ACC112 (cell line): ENCODE measurements around the gene GRM4.

Experiments used
- H2AFZ ChIP-seq: fragments of 200-600 bp; sonication (generic); one replicate; pipeline ENCODE4 v1.6.0; 2017; ENCODE audit warnings: antibody characterized with exemption, low read length; ENCODE audit not compliant: unreplicated experiment
- H3K27ac ChIP-seq: fragments of 200-600 bp; sonication (generic); 2 replicates; pipeline ENCODE4 v1.5.1; 2014; ENCODE audit warnings: low read depth, mild to moderate bottlenecking, antibody characterized with exemption, low read length, moderate library complexity
- H3K27me3 ChIP-seq: fragments of 200-600 bp; sonication (generic); 2 replicates; pipeline ENCODE4 v1.6.1; 2014; ENCODE audit warnings: mild to moderate bottlenecking, antibody characterized with exemption, low read length, moderate library complexity, mixed read lengths; ENCODE audit not compliant: insufficient read depth
- H3K36me3 ChIP-seq: fragments of 200-600 bp; sonication (generic); 2 replicates; pipeline ENCODE4 v1.6.1; 2016; ENCODE audit warnings: mild to moderate bottlenecking, antibody characterized with exemption, low read length, moderate library complexity, mixed read lengths; ENCODE audit not compliant: insufficient read depth
- H3K4me1 ChIP-seq: fragments of 200-600 bp; sonication (generic); one replicate; pipeline ENCODE4 v1.6.1; 2016; ENCODE audit warnings: low read length, mixed read lengths; ENCODE audit not compliant: insufficient read depth, unreplicated experiment, control insufficient read depth
- H3K4me3 ChIP-seq: fragments of 200-600 bp; sonication (generic); 2 replicates; pipeline ENCODE4 v1.5.1; 2014; ENCODE audit warnings: mild to moderate bottlenecking, low read depth, low read length
- H3K79me2 ChIP-seq: fragments of 200-600 bp; sonication (generic); one replicate; pipeline ENCODE4 v1.6.0; 2016; ENCODE audit warnings: low read length; ENCODE audit not compliant: control insufficient read depth, unreplicated experiment, insufficient read depth

The GRM4 gene

DNA sequence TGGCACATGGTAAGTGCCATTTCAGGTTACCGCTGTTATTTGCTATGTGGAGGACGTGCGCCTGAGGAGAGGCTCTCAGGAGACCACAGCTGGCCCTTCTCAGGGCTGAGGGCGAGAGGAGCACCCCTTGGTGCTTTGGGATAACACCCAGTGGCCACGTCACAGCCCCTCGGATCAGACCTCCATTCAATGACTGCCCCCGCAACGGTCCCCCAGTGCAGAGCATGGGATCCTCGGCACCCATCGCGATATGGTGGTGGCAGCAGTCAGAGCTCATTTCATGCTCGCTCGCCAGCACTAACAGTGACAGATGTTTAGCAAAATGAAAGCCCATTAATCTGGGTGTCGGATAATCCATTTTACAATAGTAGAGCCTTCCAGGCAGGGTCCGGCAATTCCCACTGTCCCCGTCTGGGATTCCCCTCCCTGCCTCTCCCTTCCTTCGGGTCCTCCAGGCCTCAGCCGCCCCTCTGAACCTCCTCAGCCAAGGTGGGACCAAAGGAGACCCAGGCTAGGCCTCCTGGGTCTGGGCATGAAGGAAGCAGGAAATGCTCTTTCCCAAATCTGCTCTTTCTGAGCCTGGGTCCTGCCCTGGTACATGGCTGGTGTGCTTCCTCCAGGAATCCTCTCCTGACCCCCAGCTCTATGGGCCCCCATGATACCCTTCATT is 117.1 kb downstream of the GRM4 start:
- no peak overlapping the region for H2AFZ ChIP-seq
- H3K27ac ChIP-seq: no peak overlapping the region
- peaks cover 11% of the 10 kb centered on the region; the same call in 1 of the 2 replicates for H3K27me3 ChIP-seq
- H3K36me3 ChIP-seq: no peaks in the 10 kb centered on the region
- no peak overlapping the region for H3K4me3 ChIP-seq
- H3K4me1 ChIP-seq: no peaks in the 10 kb centered on the region
- no peaks in the 10 kb centered on the region for H3K79me2 ChIP-seq

DNA sequence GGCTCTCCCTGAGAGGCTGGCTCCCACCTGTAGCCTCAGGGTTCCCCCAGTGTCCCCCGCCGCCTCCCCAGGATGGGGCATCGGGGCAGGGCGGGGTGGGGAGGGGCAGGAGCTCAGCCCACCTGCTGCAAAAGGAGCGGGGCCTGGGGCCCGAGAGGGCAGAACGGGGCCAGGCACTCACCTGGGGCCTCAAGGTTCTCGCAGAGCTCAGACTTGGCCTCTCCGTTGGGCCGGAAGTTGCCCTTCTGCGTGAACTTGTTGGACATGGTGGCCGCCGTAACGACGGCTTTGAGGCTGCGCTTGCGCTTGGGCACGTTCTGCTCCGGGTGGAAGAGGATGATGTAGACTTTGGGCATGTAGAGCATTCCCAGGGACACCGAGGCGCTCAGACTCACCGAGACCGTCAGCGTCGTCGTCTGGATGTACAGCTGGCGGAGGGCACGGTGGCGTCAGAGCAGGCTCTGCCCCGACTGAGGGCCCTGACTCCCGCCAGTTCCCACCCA is 117.9 kb downstream of the GRM4 start:
- H3K79me2 ChIP-seq: no peaks in the 10 kb centered on the region
- H3K4me1 ChIP-seq: no peaks in the 10 kb centered on the region
- no peak overlapping the region for H2AFZ ChIP-seq
- H3K4me3 ChIP-seq: no peak overlapping the region
- no peak overlapping the region for H3K27ac ChIP-seq
- no peaks in the 10 kb centered on the region for H3K36me3 ChIP-seq
- peaks cover 11% of the 10 kb centered on the region for H3K27me3 ChIP-seq

DNA sequence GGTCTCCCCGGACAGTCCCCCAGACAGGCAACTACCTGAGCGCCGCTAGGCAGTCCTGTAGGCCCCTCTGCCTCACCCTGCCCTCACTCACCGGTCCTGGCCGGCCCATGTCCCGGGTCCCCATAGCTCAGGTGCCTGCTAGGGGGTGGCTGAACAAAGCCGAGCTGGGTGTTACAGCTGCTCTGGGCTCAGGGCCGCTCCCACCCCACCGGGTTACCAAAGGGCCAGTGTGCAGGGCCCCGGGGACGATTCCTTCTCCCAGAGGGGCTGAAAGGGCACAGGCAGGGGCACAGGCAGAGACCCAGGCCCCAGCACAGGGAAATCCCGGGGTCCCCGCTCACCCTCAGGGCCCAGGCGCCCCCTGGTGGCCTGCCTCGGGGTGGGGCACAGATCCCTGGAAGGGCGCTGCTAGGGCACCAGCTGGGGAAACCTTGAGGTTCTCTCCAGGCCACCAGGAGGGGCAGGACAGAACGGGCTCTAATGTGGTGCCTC is 118.4 kb downstream of the GRM4 start:
- H3K27me3 ChIP-seq: peaks cover 12% of the 10 kb centered on the region
- H3K4me1 ChIP-seq: no peaks in the 10 kb centered on the region
- H3K4me3 ChIP-seq: no peak overlapping the region
- H3K79me2 ChIP-seq: no peaks in the 10 kb centered on the region
- no peaks in the 10 kb centered on the region for H3K36me3 ChIP-seq
- H3K27ac ChIP-seq: no peak overlapping the region
- H2AFZ ChIP-seq: no peak overlapping the region

DNA sequence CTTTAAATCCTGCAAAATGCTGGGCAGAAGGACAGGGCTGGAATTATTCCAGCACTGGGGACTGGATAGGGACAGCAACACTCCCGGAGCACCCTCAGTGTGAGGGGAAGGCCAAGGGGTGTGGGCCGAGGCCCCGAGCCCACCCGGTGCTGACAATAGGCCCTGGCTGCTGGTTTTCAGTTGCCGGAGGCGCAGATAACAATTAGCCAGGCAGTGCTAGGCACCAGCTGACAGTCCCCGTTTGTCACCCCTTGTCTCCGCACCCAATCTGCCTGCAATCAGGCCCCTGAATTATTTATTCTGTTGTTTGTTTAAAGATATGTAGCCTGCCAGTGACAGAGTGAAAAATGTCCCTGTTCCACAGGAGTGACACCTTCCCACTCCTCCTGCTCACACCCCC is 120.0 kb downstream of the GRM4 start:
- no peaks in the 10 kb centered on the region for H3K79me2 ChIP-seq
- peaks cover 10% of the 10 kb centered on the region for H3K27me3 ChIP-seq
- no peaks in the 10 kb centered on the region for H3K4me1 ChIP-seq
- H2AFZ ChIP-seq: no peak overlapping the region
- H3K4me3 ChIP-seq: no peak overlapping the region
- no peaks in the 10 kb centered on the region for H3K36me3 ChIP-seq
- H3K27ac ChIP-seq: no peak overlapping the region

DNA sequence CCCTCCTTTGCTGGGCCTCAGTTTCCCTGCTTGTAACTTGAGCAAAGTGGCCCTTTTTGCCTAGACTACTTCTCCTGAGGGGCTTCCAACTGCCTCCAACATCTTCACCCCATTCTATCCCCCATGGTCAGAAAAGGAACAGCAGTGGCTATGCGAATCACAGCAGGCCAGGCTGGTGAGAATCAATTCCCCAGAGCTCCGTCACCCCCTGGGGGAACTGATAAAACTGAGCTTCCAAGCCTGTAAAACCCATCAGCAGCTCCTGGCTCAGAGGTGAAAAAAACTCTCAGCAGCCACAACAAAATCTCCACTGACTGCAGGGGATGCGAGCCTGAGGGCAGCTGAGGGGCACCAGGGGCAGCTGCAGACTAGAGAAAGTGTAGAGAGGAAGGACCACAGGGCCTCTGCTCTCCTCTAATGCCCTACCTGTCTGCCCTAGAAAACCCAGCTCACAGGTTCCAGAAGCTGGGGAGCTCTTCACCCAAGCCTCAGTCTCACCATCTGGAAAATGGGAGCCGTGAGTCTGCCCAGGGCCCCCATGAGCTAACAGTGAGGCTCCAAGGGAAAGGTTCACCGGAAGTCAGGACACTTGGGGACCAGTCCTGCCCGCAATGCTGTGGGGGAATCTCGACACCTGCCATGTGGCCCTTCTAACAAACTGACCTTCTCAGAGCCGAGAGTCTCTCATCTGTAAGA is 120.6 kb downstream of the GRM4 start:
- H3K27me3 ChIP-seq: peaks cover 9% of the 10 kb centered on the region
- H3K36me3 ChIP-seq: no peaks in the 10 kb centered on the region
- no peak overlapping the region for H3K27ac ChIP-seq
- no peak overlapping the region for H2AFZ ChIP-seq
- H3K4me3 ChIP-seq: no peak overlapping the region
- H3K79me2 ChIP-seq: no peaks in the 10 kb centered on the region
- no peaks in the 10 kb centered on the region for H3K4me1 ChIP-seq

DNA sequence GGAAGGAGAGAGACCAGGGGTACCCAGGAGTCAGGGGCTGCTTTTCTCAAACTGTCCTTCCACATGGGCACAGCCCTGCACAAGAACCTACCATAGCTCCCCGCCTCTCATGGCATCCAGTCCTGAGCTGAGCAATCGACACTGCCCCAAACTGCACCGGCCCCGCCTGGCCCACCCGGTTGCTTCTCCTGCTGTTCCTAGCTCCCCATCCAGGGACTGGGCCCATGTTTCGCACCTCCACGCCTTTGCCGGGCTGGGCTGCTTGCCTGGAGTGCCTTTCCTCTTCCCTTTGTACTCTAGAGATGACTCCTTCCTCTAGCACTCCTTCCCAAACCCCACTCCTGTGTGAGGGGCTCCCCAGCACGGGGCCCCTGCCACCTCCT is 123.0 kb downstream of the GRM4 start:
- Histone ChIP-seq H3K27me3 (peaks cover 9% of the 10 kb centered on the region), H3K4me1 (no peaks in the 10 kb centered on the region), H3K79me2 (no peaks in the 10 kb centered on the region), H3K27ac (no peak overlapping the region), H2AFZ (no peak overlapping the region), H3K4me3 (no peak overlapping the region), H3K36me3 (no peaks in the 10 kb centered on the region)

DNA sequence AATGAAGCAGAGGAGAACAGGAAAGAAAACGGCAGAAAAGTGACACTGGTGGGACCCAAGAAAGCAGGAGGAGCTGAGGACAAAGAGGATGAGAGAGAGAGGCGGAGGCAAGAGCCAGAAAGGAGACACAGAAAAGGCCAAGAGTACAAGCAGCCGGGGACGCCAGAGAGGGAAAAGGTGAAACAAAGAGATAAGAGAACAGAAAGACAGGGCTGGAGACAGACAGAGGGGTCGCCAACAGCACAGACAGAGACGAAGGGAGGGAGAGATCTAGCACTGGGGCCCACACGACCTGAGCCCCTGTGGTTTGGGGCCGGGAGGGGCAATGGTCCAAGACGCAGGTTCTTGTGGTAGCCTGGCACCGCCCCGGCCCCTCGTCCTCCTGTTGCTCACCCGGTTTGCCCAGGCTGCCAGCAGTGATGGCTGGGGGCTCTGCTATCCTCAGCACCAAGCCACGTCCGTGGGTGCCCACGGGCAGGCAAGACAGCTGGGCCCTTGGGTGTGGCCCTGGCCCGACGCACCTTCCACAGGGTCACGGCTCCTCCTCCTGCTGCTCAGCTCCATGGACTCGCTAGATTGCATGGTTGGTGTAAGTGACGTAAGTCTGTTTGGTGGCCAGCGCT is 123.5 kb downstream of the GRM4 start:
- no peak overlapping the region for H3K27ac ChIP-seq
- H3K36me3 ChIP-seq: no peaks in the 10 kb centered on the region
- no peaks in the 10 kb centered on the region for H3K4me1 ChIP-seq
- H3K79me2 ChIP-seq: no peaks in the 10 kb centered on the region
- H2AFZ ChIP-seq: no peak overlapping the region
- H3K27me3 ChIP-seq: peaks cover 9% of the 10 kb centered on the region
- H3K4me3 ChIP-seq: no peak overlapping the region

DNA sequence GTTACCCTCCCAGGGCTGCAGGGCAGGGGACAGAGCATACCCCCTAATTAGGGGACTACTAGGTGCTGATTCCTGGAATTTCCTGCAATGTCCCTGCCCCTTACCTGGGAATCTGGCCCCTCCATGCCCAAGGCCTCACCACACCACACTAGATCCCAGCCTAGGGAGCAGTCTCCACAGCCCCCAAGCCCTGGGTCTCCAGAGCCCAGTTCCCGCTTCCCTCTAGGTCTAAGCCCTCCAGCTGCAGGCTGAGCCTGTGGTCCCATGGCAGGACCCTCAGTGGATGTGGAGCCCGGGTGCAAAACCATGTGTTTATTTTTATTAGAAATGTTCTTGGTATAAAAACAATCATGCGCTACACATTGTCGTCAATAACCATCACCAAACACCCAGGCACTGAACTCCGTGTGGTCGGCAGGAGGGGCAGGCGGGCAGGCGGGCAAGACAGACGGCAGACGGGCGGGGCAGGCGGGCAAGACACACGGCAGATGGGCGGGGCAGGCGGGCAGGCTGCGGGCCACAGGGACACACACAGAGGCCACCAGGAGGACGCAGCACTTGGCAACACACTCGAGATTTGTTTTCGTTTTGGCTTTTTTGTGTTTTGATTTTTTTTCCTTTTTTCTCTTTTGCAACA is 124.2 kb downstream of the GRM4 start:
- no peak overlapping the region for H3K4me3 ChIP-seq
- no peak overlapping the region for H2AFZ ChIP-seq
- H3K36me3 ChIP-seq: no peaks in the 10 kb centered on the region
- peaks cover 9% of the 10 kb centered on the region for H3K27me3 ChIP-seq
- no peaks in the 10 kb centered on the region for H3K79me2 ChIP-seq
- no peaks in the 10 kb centered on the region for H3K4me1 ChIP-seq
- no peak overlapping the region for H3K27ac ChIP-seq

DNA sequence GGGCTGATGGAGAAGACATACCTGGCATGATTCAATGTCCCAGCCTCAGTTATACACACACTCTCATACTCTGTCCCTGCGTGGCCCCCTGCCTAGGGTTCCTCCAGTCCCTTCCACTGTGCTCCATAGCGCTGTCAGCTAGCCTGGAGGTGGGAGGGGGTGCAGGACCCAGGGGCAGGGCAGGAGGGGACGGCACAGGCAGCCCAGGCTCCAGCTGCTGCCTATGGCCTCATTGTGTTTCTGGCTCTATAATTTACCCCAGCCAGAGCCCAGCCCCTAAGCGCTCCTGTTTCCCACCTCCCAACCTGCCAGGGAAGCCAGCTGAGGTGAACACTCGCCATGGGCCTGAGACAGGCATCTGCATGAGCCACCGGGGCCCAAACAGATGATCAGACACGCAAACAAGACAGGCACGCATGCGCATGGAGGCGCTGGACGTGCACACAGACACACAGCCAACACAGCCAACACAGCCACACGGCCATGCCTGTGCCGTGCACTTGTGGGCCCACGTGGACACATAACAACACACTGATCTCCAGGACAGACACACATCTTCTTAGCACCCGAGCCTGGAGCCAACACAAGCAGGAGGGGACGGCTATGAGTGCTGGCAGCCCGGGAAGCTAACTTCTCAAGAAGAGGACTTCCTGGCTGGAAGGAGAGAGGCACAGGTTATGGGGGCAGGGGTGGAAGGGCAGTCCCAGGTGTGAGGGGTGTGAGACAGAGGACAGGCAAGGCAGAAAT is 124.9 kb downstream of the GRM4 start:
- H2AFZ ChIP-seq: no peak overlapping the region

DNA sequence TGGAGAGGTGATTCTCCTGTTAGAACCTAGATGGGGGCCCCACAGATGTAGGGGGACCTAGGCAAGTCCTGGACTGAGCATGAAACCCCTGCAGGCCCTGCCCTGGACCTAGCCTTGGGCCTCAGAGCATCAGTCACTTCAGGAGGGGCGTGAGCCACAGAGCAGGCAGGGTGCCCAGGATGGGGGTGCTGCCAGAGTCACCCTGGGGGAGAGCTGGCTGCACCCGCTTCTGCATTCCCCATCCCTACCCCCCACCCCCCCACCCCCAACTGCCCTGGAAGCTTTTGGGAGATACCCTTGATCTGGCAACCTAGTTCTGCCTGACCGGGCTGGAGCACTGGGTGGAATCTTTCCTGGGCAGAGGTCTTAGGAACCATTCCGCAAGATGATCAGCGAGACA is 125.6 kb downstream of the GRM4 start:
- Histone ChIP-seq H3K27ac (no peak overlapping the region), H3K4me1 (no peaks in the 10 kb centered on the region), H3K4me3 (no peak overlapping the region), H3K36me3 (no peaks in the 10 kb centered on the region), H3K79me2 (no peaks in the 10 kb centered on the region), H3K27me3 (peaks cover 9% of the 10 kb centered on the region), H2AFZ (no peak overlapping the region)

More for the DNA sequence above, 124.9 kb downstream of the GRM4 start:
- Histone ChIP-seq H3K36me3 (no peaks in the 10 kb centered on the region), H3K4me3 (no peak overlapping the region), H3K27ac (no peak overlapping the region), H3K27me3 (peaks cover 9% of the 10 kb centered on the region), H3K4me1 (no peaks in the 10 kb centered on the region), H3K79me2 (no peaks in the 10 kb centered on the region)
